LHCN-M2 (cell line): Measurements from ENCODE around the gene NOVA1. TPM values are rescaled to one million over a fixed set of nuclear protein-coding genes. Genes with fewer than 3 reads are reported as not detected.

Source experiments
- DNase-seq: peaks from one replicate; pipeline ENCODE4 v3.0.0-alpha.2; 2012; ENCODE audit warnings: low read depth
- total RNA-seq: library from RNA; depleted of rRNA; stranded (reverse); fragments of >200 nt; gene quantifications from 2 replicates; pipeline ENCODE4 v1.2.3, GENCODE V29; 2014

The NOVA1 gene
- total RNA-seq, 1 experiment from 2014 or later, result 1.3 TPM

DNA sequence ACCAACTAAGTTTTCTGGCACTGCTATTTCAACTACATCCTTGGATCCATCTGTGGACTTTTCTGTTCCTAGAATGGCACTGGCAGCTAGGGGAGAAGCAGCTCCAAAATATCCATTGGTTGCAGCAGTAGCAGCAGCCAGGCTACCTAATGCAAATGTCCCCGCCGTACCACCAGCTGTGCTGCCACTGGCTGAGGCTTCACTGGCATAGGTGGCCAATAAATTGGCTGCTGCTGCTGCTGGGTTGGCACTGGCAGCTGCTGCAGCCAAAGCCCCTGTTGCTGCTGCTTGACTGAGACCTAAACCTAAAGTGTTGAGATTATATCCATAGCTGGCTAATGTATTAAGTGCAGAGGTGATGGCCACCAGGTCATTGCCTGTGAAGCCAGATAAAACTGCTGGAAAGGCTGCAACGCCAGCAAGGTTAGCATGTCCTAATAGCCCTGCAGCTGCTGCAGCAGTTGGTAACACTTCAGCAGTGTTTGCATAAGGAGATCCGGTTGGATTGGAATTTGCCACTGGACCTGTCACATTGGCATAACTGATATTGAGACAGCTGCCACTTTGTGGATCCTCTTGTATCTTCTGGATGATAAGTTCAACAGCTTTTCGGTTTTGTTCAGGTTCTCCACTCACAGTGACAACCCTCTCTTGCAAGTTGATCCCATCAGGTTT is 149.5 kb downstream of the NOVA1 start:
- peak; percentile 7 for DNase-seq

DNA sequence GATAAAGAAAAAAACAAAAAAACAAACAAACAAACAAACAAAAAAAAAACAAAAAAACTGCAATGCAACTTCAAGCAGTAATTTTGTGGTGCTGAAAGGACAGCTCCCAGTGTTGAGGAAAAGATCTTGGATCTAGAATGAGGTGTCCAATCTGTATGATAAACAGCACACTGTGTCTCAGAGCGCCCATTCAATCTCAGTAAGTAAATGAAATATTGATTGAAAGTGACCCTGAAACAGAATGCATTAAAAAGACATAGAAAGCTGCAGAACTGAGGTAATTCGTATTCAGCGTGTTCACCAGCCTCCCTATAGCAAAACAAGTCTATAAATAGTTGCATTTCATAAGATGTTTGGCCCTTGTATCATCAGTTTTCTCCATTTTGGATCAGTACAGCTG is 153.0 kb downstream of the NOVA1 start:
- DNase-seq, result peak; percentile 3

DNA sequence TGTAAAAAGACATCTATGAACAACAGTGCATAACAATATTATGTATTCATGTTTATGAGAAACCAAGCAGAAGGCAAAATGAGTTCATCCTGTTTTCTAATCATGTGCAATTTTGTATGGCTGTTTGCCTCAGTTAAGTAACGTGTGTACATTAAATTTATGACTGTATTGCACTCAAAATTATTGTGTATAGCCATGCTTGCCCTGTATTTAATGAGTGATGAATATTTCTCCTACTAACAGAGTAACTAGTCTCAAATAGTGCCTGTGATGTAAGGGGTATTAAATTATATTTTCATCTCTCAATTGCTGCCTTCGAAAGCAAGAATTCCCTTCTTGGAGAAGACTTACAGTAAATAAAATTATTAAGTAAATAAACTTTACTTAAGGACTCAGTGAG is 154.2 kb downstream of the NOVA1 start:
- DNase-seq, result no peak

DNA sequence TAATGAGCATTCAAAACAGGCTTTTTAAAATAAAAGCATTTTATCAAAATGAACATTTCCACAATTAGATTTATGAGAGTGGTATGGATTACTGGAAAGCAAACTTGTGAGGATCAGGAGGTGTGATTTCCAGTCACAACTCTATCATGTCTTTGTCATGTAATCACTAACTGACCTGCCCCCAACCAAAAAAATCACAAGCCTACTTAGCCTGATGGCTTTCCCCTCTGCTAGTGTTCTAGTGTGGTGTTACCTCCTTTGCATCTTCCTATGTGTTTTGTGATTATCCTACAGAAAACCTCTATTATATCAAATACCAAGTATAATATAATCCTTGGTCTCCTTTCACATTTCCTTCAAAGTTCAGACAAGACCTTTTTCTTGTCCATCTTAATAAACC is 168.6 kb downstream of the NOVA1 start:
- no peak for DNase-seq

DNA sequence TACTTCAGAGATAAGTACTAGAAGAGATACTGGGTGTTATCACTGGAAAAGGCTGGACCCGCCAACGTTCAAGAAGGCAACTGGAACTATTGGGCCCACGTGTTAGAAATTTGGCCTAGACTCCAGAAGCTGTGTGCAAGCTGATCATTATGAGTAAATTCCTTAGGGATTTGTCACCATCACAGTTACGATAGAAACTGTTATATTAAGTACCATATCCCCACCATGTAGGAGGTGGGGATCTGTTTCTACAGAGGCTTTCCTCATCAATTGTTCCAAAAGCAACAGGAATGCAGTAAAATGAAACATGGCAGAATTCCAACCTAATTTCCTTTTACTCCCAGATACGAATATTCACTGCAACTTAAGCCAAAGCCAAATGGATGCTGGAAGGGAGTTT is 170.7 kb downstream of the NOVA1 start:
- DNase-seq, result peak; percentile 1

DNA sequence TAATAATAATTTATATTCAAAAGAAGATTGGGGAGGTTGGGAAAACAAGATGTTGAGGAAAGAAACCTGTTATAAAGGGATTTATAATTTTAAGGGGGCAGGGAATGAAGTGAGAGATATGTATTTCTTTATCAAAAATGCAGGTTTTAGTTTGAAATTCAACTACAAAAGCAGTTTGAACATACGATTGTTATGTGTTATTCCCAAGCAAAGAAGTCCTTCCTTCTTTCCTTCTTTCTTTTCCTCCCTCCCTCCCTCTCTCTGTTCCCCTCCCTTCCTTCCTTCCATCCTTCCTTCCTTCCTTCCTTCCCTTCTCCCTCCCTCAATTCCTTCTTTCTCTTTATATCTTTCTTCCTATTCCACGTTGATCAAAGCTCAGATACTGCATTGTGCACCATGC is 173.3 kb downstream of the NOVA1 start:
- DNase-seq, result no peak

DNA sequence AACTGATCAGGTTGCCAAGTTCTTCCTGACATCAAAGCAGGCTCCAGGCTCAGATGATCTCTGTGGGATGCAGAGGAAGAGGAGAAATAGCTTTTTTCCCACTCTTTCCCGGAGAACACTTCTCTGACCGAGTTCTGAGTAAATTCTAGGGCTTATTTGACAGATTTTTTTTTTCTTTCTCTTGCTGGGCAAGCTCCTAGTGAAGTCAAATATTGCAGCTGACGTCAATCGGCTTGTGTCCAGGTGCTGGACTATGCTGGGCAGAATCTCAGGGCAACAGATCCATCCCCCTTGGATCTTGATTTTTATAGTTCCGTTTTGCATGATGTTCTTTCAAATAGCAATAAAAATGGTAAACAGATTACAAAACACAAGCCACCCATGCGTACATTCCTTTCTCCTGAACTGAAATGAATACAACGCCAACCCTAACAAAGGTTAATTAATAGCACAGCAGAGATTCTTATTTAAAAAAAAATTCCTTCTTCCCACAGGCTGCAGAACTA is 182.2 kb downstream of the NOVA1 start:
- no peak for DNase-seq

DNA sequence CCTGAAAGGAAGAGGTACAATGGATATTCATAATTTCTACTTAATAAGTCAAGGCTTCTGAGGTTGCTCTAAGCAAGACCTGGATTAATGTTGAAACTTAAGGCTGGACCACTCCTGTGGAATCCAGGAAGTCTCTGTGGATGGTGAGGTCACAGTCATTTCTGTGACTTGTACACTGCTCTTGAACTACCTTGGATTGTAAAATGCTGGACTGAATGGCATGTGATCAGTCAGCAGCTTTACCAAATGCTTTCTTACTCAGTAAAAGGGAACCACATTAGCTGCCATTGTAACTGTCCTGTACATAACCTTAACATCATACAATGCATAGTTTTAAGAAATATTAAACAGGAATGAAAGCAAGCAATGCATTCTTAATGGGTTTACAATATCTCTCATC is 182.9 kb downstream of the NOVA1 start:
- no peak for DNase-seq

DNA sequence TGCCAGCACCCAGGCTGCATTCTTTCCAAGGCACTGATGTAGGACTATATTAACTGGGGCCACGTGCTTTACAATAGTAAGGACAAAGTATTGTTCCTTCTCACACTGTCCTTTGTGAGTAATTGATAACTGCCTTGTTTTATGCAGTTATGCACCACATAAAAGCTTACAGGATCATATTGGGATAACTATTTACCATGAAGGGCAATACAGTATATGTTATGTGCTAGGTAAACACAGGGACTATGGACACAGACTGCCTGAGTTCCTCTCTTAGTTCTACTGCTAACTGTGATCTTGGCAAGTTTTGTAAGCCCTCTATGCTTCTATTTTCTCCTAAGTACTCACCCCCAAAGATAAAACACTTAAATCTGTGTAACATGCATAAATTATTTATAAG is 183.7 kb downstream of the NOVA1 start:
- no peak for DNase-seq

DNA sequence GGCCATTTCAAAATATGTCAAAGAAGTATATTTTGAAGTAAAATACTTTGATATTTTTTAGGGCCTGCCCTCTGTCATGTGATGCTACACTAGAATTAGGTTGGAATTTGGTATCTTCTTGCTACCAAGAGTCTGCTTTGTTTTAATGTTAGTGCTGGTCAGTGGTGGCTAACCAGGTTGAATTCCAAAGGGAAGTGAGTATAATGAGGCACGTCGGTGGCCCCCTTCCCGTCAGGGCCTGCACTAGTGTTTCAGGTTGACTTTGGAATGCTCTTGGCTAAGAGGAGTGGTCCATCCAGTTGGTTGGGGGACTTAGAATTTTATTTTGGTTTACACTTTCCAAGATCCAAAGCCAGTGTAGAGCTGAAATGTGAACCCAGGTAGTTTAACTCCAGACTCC is 185.4 kb downstream of the NOVA1 start:
- no peak for DNase-seq

DNA sequence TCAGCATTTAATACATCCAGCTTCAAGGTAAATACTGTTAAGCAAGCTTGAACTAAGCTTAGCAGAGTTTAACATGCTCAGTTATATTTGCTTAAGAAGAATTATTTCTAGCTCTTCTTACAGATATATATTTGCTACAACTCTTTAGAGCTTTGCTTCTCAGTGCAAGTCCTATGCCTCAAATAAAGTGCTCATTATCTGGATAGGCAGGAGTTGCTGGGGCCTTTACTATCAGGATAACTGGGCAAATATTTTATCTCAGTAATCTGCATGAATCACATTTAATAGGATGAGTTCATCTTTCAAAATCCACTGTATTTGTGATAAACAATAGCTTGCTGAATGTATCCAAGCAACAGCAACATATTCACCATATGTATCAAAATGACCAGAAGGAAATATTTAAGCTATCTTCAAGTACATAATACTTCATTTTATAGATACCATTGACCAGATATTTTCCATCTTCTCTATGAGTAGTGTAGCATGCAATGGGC is 187.6 kb downstream of the NOVA1 start:
- no peak for DNase-seq

DNA sequence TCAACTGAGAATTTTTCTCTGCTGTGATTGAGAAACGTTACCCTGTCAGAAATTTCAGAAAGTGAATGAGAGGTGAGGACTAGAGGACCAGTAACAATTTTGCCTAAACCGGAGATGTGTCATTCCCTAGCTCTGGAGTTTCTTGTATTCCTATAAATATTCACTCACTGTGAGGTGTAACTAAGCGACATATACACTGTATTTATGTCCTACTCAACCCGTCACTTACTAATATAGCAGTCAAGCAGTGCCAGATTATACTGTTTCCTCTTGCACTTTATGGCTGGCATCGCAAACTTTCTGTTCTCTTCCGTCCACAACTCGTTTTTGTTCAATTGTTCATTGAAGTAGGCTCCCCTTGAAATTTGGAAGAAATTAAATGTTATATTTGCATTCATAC is 192.9 kb downstream of the NOVA1 start:
- DNase-seq, result no peak

DNA sequence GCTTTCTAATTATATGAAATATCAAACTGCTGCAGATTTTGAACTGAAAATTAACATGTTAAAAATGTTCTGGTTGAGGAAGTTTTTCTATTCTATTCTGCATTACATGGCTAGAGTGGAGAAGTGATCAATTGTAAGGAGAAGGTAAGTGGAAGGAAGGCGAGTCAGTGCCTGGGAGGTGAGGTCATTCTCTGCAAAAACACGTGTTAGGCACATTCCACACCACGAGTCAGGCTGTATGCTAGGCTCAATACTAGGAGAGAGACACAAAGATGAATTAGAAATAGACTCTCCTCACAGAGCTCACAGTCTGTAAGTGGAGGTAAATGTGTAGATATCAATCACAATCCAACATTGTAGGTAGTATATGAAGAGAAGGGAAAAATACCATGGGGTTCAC is 194.1 kb downstream of the NOVA1 start:
- no peak for DNase-seq

DNA sequence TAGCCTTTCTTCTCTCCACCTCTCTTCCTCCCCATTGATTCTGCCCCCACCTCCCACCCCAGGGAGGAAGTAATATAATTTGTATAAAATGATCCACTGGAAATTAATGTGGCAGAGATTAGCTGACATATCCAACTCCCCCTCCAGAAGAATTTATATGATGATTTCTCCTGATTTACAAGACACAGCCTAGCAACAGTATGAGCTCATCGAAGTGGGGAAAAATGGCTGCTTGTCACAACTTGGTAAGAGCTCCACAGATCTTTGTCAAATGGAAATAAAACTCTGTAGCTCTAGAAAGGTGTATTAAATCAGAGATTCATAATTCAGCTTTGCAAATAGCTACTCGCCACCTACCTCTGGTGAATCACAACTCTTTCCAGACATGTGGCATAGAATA is 195.7 kb downstream of the NOVA1 start:
- no peak for DNase-seq

DNA sequence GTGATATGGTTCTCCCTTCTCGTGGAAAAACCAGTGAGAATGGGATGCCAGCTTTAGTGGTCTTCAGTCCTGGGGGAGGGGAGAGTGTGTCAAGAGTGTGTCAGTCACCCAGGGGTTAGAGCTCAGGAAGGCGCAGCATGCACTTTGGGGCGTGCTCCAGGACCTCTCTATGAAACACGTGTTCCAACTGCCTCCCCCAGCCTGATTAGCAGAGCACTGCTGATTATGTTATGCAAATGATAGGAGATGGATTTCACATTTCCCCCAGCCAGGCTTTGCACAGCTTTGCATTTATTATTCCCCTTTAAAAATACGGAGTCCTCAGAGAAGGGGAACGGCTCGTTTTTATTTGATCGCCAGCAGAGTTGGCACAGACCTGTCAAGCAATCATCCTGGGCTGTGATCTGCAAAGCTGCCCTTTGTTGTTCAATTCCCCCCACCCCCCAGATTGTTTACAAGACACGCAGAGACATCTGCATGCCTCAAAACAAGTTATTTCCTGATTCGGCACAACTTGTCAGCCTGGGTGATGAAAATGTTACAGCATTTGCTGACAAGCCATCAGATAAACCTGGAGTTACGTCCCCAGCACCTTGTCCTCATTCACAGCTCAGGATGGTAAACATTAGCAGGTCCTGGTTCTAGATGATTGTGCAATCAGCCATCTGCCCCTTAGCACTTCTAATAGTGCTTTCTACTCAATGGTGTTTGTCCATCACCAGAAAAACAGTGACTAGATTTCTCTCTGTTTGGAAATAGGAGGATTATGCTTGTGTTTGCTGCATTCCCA is 196.5 kb downstream of the NOVA1 start:
- no peak for DNase-seq

DNA sequence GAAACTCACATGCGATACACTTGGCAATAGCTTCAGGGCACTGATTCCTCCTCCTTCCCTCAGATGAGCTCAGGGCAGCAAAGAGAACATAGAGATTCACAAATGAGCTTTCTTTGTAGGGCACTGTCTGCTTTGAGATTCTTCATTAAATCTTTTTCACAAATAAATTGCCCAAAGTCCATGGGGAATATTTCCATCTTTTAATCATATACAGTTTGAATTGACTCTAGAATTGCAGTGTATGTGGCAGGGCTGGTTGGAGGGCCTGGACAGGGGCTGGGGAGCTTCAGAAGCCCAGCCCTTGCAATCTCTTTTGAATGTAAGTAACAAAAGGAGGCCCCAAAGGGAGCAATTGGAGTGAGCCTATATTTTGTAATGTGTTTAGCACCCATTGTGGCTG is 197.5 kb downstream of the NOVA1 start:
- no peak for DNase-seq

DNA sequence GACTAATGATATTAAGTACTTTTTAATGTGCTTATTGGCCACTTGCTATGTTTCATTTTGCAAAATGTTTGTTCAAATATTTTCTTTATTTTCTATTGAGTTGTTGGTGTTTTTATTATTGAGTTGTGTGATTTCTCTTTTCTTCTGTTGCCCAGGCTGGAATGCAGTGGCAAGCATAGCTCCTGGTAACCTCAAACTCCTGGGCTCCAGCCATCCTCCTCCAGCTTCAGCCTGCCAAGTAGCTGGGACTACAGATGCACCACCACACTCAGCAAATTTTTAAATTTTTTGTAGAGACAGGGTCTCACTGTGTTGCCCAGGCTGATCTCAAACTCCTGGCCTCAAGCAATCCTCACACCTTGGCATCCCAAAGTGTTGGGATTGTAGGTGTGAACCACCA is 199.2 kb downstream of the NOVA1 start:
- DNase-seq, result no peak
